Measurements from ENCODE around the gene PRR15L. TPM values are rescaled to one million over a fixed set of nuclear protein-coding genes. Genes with fewer than 3 reads are reported as not detected.

Gene PRR15L
- total and polyA plus RNA-seq, 2 of the 4 experiments (the other 2 are of a cell fraction): not detected

GRCh38 chr17:47918006-47918405 is 39.7 kb downstream of the PRR15L start:
- Histone ChIP-seq H3K4me1 (ENCODE audit: control insufficient read depth, insufficient read depth, low read length) (no peaks in the 10 kb centered on the region), H3K27ac (ENCODE audit: insufficient read depth, low read length) (no peak overlapping the region), H4K8ac (ENCODE audit: low read depth in 2 of 2, low read length in 2 of 2) (no peak overlapping the region), H4K5ac (ENCODE audit: low read depth, low read length) (no peak overlapping the region), H3K36me3 (ENCODE audit: control insufficient read depth, insufficient read depth, low read length) (peaks cover 12% of the 10 kb centered on the region), H3K4me3 (ENCODE audit: insufficient read depth, low read depth, low read length) (no peak overlapping the region), H2BK5ac (ENCODE audit: low read depth, low read length, poor library complexity, severe bottlenecking) (no peak overlapping the region), H2AK5ac (ENCODE audit: low read depth, low read length) (no peak overlapping the region), H3K79me1 (ENCODE audit: low read depth in 1 of 2, low read length in 2 of 2) (peaks cover 7 to 8% of the 10 kb centered on the region in 2 experiments; a peak in 3 of 4 replicates), H2AK9ac (replicated peaks; ENCODE audit: low read depth, low read length, poor library complexity) (no peak overlapping the region), H4K20me1 (ENCODE audit: insufficient read depth, low read length) (no peaks in the 10 kb centered on the region), H3K9ac (ENCODE audit: low read depth, low read length) (no peak overlapping the region), H3K27me3 (ENCODE audit: control insufficient read depth, insufficient read depth, low read length) (no peaks in the 10 kb centered on the region), H3K9me3 (ENCODE audit: control insufficient read depth, insufficient read depth, low read length) (no peaks in the 10 kb centered on the region), H2BK120ac (ENCODE audit: low read depth, low read length) (no peak overlapping the region), H2BK20ac (ENCODE audit: low read depth, low read length) (no peak overlapping the region), H3K4ac (ENCODE audit: low read depth, low read length) (no peak overlapping the region), H2AFZ (replicated peaks; ENCODE audit: low read length, poor library complexity) (no peak overlapping the region), H3K56ac (ENCODE audit: extremely low read depth, insufficient read depth, low read length) (no peak overlapping the region), H3K9me1 (ENCODE audit: insufficient read depth, low read length) (no peaks in the 10 kb centered on the region), H3K14ac (replicated peaks; ENCODE audit: low read depth, low read length) (no peak overlapping the region), H2BK15ac (ENCODE audit: low read depth, low read length) (no peak overlapping the region), H3K4me2 (ENCODE audit: low read depth, low read length) (no peak overlapping the region), H3K23ac (ENCODE audit: low read depth, low read length) (no peak overlapping the region), H3K18ac (ENCODE audit: low read depth, low read length) (no peak overlapping the region), H4K91ac (ENCODE audit: insufficient read depth, low read depth, low read length) (no peak overlapping the region)
- no TSS peak for BruUV-seq (replicated peaks)
- no CpG with 5 or more reads among the region's 2 CpGs for WGBS, 2 experiments (ENCODE audit: extremely low coverage in 2 of 2, insufficient read length in 1 of 2)
- ChIA-PET CTCF (no interaction called here), POLR2A (ENCODE audit: unreplicated experiment) (no interaction called here)
- DNase-seq (no peak), ATAC-seq (ENCODE audit: low read depth) (no peak)
- dilution Hi-C loops (cut with HindIII; ENCODE audit: low sequenced_read_pairs, unreplicated experiment): no loop called here
- in situ Hi-C loops (cut with MboI; ENCODE audit: low sequenced_read_pairs): no loop called here
- TF ChIP-seq MXI1 (IDR thresholded peaks at IDR 0.05; ENCODE audit: borderline replicate concordance, low read depth, low read length): no peak
- TF ChIP-seq CEBPB (IDR thresholded peaks at IDR 0.05; ENCODE audit: low read depth, low read length): no peak
- no peak for TF ChIP-seq POLR2A (IDR thresholded peaks at IDR 0.05; ENCODE audit: low read depth, low read length)
- TF ChIP-seq RCOR1 (IDR thresholded peaks at IDR 0.05; ENCODE audit: insufficient replicate concordance, low read length): no peak
- no peak for TF ChIP-seq BHLHE40 (IDR thresholded peaks at IDR 0.05; ENCODE audit: low read depth, low read length)
- no peak for TF ChIP-seq RAD21 (IDR thresholded peaks at IDR 0.05; ENCODE audit: low read length)
- no peak for TF ChIP-seq USF2 (IDR thresholded peaks at IDR 0.05; ENCODE audit: low read depth, low read length)
- no peak for TF ChIP-seq MAFK (IDR thresholded peaks at IDR 0.05; ENCODE audit: low read depth, low read length)
- no peak for TF ChIP-seq NFE2L2 (IDR thresholded peaks at IDR 0.05; ENCODE audit: low read depth, low read length)
- TF ChIP-seq CTCF (conservative IDR thresholded peaks at IDR 0.05; ENCODE audit: low read depth, low read length): no peak
- TF ChIP-seq CHD1 (IDR thresholded peaks at IDR 0.05; ENCODE audit: low read depth, low read length): no peak
- TF ChIP-seq RFX5 (IDR thresholded peaks at IDR 0.05; ENCODE audit: low read depth, low read length): no peak
- no peak for TF ChIP-seq FOS (IDR thresholded peaks at IDR 0.05; ENCODE audit: low read depth, low read length)
- intact Hi-C loops (cut with micrococcal nuclease): no loop called here
